SK-N-SH (cell line): ENCODE results near the gene PTBP2. TPM values are rescaled to one million over a fixed set of nuclear protein-coding genes. Genes with fewer than 3 reads are reported as not detected.

ENCODE experiments used
- CTCF ChIA-PET: fragments of 300-600, 350-600 bp; formaldehyde crosslinking; extraction: SDS; loops from one replicate; lab custom pipeline; 2021; lab: Yijun Ruan, JAX
- POLR2A ChIA-PET: fragments of 350-600 bp; sonication (Branson Sonifier 250); formaldehyde crosslinking; extraction: SDS; loops from one replicate; lab custom pipeline; 2020; ENCODE audit warnings: antibody characterized with exemption, inconsistent platforms; lab: Yijun Ruan, JAX
- DNase-seq: peaks from one replicate; pipeline ENCODE4 v3.0.0; 2012
- H2AFZ ChIP-seq: fragments of 200-600 bp; sonication (generic); 2 replicates; pipeline ENCODE4 v1.8.1; 2016; ENCODE audit warnings: antibody characterized with exemption, mild to moderate bottlenecking, low read depth
- H3F3A ChIP-seq: fragments of 200-600 bp; sonication (generic); replicated peaks from 2 replicates; pipeline ENCODE3; 2016; ENCODE audit warnings: antibody characterized with exemption, mild to moderate bottlenecking; ENCODE audit not compliant: insufficient read depth
- H3K27ac ChIP-seq, 2 experiments: fragments of 200-500 bp in 1 of 2; fragments of 200-600 bp in 1 of 2; sonication (Bioruptor generic) in 1 of 2; sonication (generic), shearing (Covaris generic) in 1 of 2; 2 replicates each; pipeline versions ENCODE4 v1.5.1 to v1.6.1; 2014 to 2016; ENCODE audit warnings: low read depth in 2 of 2, inconsistent platforms in 1 of 2, low read length in 1 of 2, mild to moderate bottlenecking in 1 of 2, mixed read lengths in 1 of 2
- H3K27me3 ChIP-seq: fragments of 200-600 bp; sonication (generic), shearing (Covaris generic); 2 replicates; pipeline ENCODE4 v1.6.1; 2016; ENCODE audit warnings: mixed run types; ENCODE audit not compliant: insufficient read depth
- H3K36me3 ChIP-seq, 2 experiments: fragments of 200-500 bp in 1 of 2; fragments of 200-600 bp in 1 of 2; sonication (Bioruptor generic) in 1 of 2; sonication (generic) in 1 of 2; replicated peaks in 1 of 2; 2 replicates each; pipeline versions ENCODE3 to v1.5.1; 2014 to 2016; ENCODE audit warnings: low read length in 1 of 2, mild to moderate bottlenecking in 1 of 2; ENCODE audit not compliant: insufficient read depth in 2 of 2, control insufficient read depth in 1 of 2
- H3K4me1 ChIP-seq, 2 experiments: fragments of 200-500 bp in 1 of 2; fragments of 200-600 bp in 1 of 2; sonication (Bioruptor generic) in 1 of 2; sonication (generic), shearing (Covaris generic) in 1 of 2; 2 replicates each; pipeline versions ENCODE4 v1.5.1 to v1.6.1; 2014 to 2016; ENCODE audit warnings: low read depth in 1 of 2, low read length in 1 of 2, mixed run types in 1 of 2; ENCODE audit not compliant: insufficient read depth in 2 of 2, control insufficient read depth in 1 of 2
- H3K4me2 ChIP-seq: fragments of 200-600 bp; sonication (generic), shearing (Covaris generic); 2 replicates; pipeline ENCODE4 v1.6.1; 2017; ENCODE audit warnings: mixed run types
- H3K4me3 ChIP-seq, 2 experiments: fragments of 200-500 bp in 1 of 2; fragments of 200-600 bp in 1 of 2; sonication (Bioruptor generic) in 1 of 2; sonication (generic), shearing (Covaris generic) in 1 of 2; 2 replicates each; pipeline versions ENCODE4 v1.5.1 to v1.8.1; 2014 to 2016; ENCODE audit warnings: low read depth in 2 of 2, inconsistent platforms in 1 of 2, low read length in 1 of 2, mild to moderate bottlenecking in 1 of 2, mixed read lengths in 1 of 2, moderate library complexity in 1 of 2
- H3K79me2 ChIP-seq: fragments of 200-600 bp; sonication (generic); 2 replicates; pipeline ENCODE4 v1.8.1; 2017; ENCODE audit warnings: mild to moderate bottlenecking; ENCODE audit not compliant: insufficient read depth
- H3K9ac ChIP-seq: fragments of 200-600 bp; sonication (generic); 2 replicates; pipeline ENCODE4 v1.6.1; 2017; ENCODE audit warnings: mixed run types
- H3K9me2 ChIP-seq: fragments of 200-600 bp; sonication (generic); 2 replicates; pipeline ENCODE4 v1.6.1; 2017; ENCODE audit warnings: mixed run types
- H3K9me3 ChIP-seq: fragments of 200-600 bp; sonication (generic); 2 replicates; pipeline ENCODE4 v1.6.1; 2017; ENCODE audit warnings: mixed run types, mild to moderate bottlenecking, moderate library complexity
- H4K20me1 ChIP-seq: fragments of 200-600 bp; sonication (generic); 2 replicates; pipeline ENCODE4 v1.6.1; 2017; ENCODE audit warnings: mild to moderate bottlenecking, mixed run types; ENCODE audit not compliant: insufficient read depth
- CHD2 ChIP-seq: fragments of 150-350 bp; IDR thresholded peaks from 2 replicates; pipeline ENCODE4 v1.6.1; 2018; ENCODE audit warnings: low read length; ENCODE audit not compliant: partially characterized antibody
- ELF1 ChIP-seq: IDR thresholded peaks from 2 replicates; pipeline ENCODE4 v1.4.0; 2012
- EP300 ChIP-seq, 2 experiments: IDR thresholded peaks; 2 replicates each; pipeline versions ENCODE4 v1.4.0 to v1.6.1; 2012; ENCODE audit warnings: borderline replicate concordance in 1 of 2, low read depth in 1 of 2, low read length in 1 of 2
- EZH2phosphoT487 ChIP-seq: fragments of 200-600 bp; sonication (generic); IDR thresholded peaks from 2 replicates; pipeline ENCODE4 v1.6.1; 2017; ENCODE audit warnings: low read depth, mixed run types, mild to moderate bottlenecking, antibody characterized with exemption, moderate library complexity, borderline replicate concordance
- FOXJ3 ChIP-seq: sonication (generic); formaldehyde crosslinking; IDR thresholded peaks from 2 replicates; pipeline ENCODE4 v1.5.1; 2020; ENCODE audit warnings: mild to moderate bottlenecking, missing genetic modification reagents
- MEF2A ChIP-seq: IDR thresholded peaks from 2 replicates; pipeline ENCODE4 v1.4.0; 2012; ENCODE audit warnings: low read depth, borderline replicate concordance
- POLR2AphosphoS5 ChIP-seq: IDR thresholded peaks from 2 replicates; pipeline ENCODE4 v1.6.1; 2012; ENCODE audit warnings: low read depth, low read length
- RAD21 ChIP-seq: IDR thresholded peaks from 2 replicates; pipeline ENCODE4 v1.6.1; 2012; ENCODE audit warnings: mild to moderate bottlenecking, low read length
- RFX5 ChIP-seq: IDR thresholded peaks from 2 replicates; pipeline ENCODE4 v1.6.1; 2012; ENCODE audit warnings: mild to moderate bottlenecking, improper control_type of control experiment, low read length
- RXRA ChIP-seq: IDR thresholded peaks from 2 replicates; pipeline ENCODE4 v1.4.0; 2012; ENCODE audit warnings: low read depth, mild to moderate bottlenecking, borderline replicate concordance
- SMC3 ChIP-seq: IDR thresholded peaks from 2 replicates; pipeline ENCODE4 v1.6.1; 2012; ENCODE audit warnings: low read depth, low read length, improper control_type of control experiment
- TEAD4 ChIP-seq: IDR thresholded peaks from 2 replicates; pipeline ENCODE4 v1.4.0; 2012; ENCODE audit warnings: mild to moderate bottlenecking, borderline replicate concordance; ENCODE audit not compliant: insufficient read depth
- YY1 ChIP-seq: IDR thresholded peaks from 2 replicates; pipeline ENCODE4 v1.4.0; 2012; ENCODE audit warnings: low read depth, mild to moderate bottlenecking
- WGBS: methylation state at CpG from one replicate; pipeline ENCODE4 v1.1.6; 2017; ENCODE audit warnings: low lambda C conversion rate; 5-methylcytosine and 5-hydroxymethylcytosine counted together
- polyA plus RNA-seq, 3 experiments: library from polyadenylated mRNA; depleted of rRNA; stranded (reverse); fragments of >200 nt; gene quantifications; 2 replicates each; pipeline ENCODE4 v1.2.3, GENCODE V29; 2012
- TF ChIP-seq, protein P1 (sequence below): IDR thresholded peaks from 2 replicates; pipeline ENCODE4 v1.6.1; 2012; ENCODE audit warnings: mild to moderate bottlenecking, low read depth, low read length, moderate library complexity
- TF ChIP-seq, protein P2 (sequence below): fragments of 200-600 bp; sonication (generic); IDR thresholded peaks from 2 replicates; pipeline ENCODE4 v1.6.1; 2017; ENCODE audit warnings: antibody characterized with exemption, mild to moderate bottlenecking, moderate library complexity

Gene PTBP2
- polyA plus RNA-seq, 1 of the 3 experiments (the other 2 are of a cell fraction) = 7.3 TPM

DNA sequence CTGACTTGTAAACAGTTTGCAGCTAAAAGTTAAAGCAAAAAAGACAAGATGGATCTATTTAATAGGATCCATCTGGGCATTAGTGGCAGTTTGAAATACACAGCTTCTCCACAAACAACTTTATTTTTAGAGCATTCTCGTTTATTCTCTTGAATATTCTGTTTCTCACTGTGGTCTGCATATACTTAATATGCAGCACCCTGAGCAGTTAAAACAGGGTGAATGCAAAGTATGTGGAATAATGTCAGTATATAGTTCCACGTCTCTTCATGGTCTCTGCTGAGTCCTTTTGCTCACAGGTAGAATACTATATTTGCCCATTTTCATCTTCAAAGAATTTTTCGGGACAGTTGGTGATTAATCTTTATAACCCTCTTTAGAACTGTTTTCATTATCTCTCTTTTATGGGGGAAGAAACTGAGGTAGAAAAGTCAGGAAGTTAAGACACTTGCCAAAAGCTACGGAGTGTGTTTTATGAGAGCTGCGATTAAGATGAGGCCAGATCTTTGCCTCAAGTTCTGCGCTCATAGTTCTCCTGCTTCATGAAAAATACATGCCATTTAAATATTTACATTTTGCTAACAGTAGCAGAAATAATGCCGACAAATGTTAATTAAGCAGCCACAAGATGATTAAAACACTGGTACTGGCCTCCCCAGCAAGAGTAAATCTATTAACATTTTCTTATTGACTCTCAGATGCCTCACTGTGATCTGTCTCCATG is 115.6 kb downstream of the PTBP2 start:
- ChIA-PET POLR2A (no interaction called here), CTCF (interaction anchor here (1.5 kb wide), 1 partner anchor 30 kb away, joined by 3 read pairs; no protein-coding TSS in a partner anchor)

DNA sequence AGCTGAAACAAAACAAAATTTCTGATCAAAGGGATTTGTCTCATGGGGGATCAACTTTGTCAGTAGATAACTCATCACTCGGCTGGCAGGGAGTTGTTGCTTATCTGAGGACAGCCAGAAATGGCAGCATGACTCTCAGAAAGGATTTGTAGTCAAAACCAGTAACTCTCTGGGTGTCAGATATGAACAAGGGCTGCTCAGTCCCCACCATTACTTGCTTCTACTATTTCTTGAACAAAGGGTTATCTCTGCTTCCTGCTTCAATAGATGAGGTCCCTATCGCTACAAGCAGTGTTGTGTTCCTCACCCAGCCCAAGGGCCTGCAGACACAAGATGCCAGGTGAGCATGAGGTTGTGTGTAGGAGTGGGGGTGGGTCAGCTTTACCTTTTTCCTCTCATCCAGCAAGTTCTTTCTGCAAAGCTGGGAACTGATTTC is 116.2 kb downstream of the PTBP2 start:
- Histone ChIP-seq H3K79me2 (no peaks in the 10 kb centered on the region), H3F3A (no peaks in the 10 kb centered on the region), H3K27ac (no peak overlapping the region), H3K36me3 (no peaks in the 10 kb centered on the region), H3K27me3 (no peaks in the 10 kb centered on the region), H3K9me3 (no peaks in the 10 kb centered on the region), H3K4me2 (no peak overlapping the region), H4K20me1 (no peaks in the 10 kb centered on the region), H3K4me3 (no peak overlapping the region), H3K4me1 (no peaks in the 10 kb centered on the region), H3K9ac (no peak overlapping the region), H3K9me2 (no peaks in the 10 kb centered on the region), H2AFZ (no peak overlapping the region)
- ChIA-PET POLR2A (no interaction called here), CTCF (no interaction called here)
- 79% methylated on average over 2 of the region's 2 CpGs for WGBS
- no peak for DNase-seq
- TF ChIP-seq RAD21 (no peak), FOXJ3 (CRISPR knock-in tag) (no peak)

More for the DNA sequence above, 115.6 kb downstream of the PTBP2 start:
- WGBS = 92% methylated on average over 7 of the region's 7 CpGs
- Histone ChIP-seq H3K9me2 (no peaks in the 10 kb centered on the region), H3K9ac (no peak overlapping the region), H3K4me3 (no peak overlapping the region), H3K9me3 (no peaks in the 10 kb centered on the region), H3K4me1 (no peaks in the 10 kb centered on the region), H4K20me1 (no peaks in the 10 kb centered on the region), H3K79me2 (no peaks in the 10 kb centered on the region), H3F3A (no peaks in the 10 kb centered on the region), H3K27ac (no peak overlapping the region), H3K36me3 (no peaks in the 10 kb centered on the region), H3K27me3 (no peaks in the 10 kb centered on the region), H3K4me2 (no peak overlapping the region), H2AFZ (no peak overlapping the region)
- no peak for DNase-seq
- no peak for TF ChIP-seq RFX5

DNA sequence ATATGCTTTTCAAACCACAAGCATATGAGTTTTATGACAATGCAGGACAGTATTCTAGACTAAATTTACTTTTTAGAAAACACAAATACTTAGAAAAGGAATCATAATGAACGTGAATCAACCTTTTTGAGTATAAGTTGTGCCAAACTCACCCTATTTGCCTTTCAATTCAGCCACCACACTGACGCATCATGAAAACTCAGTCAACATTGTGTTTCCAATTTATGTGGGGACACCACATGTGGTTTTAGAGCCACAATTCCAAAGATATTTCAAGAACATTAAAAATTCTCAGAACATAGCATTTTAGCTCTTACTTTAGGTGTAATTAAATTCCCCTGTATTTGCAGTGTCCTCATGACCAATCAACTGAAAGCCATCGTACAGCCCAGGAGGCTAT is 118.8 kb downstream of the PTBP2 start:
- POLR2A ChIA-PET = no interaction called here
- H3K4me1 ChIP-seq = no peaks in the 10 kb centered on the region
- CTCF ChIA-PET = no interaction called here
- DNase-seq = no peak
- WGBS = 90% methylated on average over 3 of the region's 3 CpGs
- no peaks in the 10 kb centered on the region for H3K9me3 ChIP-seq
- H3F3A ChIP-seq = no peaks in the 10 kb centered on the region
- H3K36me3 ChIP-seq = no peaks in the 10 kb centered on the region
- no peak overlapping the region for H3K9ac ChIP-seq
- H3K4me2 ChIP-seq = no peak overlapping the region
- no peak for TF ChIP-seq MEF2A
- TF ChIP-seq RAD21 = no peak
- TF ChIP-seq FOXJ3 (CRISPR knock-in tag) = no peak
- TF ChIP-seq, protein P1, sequence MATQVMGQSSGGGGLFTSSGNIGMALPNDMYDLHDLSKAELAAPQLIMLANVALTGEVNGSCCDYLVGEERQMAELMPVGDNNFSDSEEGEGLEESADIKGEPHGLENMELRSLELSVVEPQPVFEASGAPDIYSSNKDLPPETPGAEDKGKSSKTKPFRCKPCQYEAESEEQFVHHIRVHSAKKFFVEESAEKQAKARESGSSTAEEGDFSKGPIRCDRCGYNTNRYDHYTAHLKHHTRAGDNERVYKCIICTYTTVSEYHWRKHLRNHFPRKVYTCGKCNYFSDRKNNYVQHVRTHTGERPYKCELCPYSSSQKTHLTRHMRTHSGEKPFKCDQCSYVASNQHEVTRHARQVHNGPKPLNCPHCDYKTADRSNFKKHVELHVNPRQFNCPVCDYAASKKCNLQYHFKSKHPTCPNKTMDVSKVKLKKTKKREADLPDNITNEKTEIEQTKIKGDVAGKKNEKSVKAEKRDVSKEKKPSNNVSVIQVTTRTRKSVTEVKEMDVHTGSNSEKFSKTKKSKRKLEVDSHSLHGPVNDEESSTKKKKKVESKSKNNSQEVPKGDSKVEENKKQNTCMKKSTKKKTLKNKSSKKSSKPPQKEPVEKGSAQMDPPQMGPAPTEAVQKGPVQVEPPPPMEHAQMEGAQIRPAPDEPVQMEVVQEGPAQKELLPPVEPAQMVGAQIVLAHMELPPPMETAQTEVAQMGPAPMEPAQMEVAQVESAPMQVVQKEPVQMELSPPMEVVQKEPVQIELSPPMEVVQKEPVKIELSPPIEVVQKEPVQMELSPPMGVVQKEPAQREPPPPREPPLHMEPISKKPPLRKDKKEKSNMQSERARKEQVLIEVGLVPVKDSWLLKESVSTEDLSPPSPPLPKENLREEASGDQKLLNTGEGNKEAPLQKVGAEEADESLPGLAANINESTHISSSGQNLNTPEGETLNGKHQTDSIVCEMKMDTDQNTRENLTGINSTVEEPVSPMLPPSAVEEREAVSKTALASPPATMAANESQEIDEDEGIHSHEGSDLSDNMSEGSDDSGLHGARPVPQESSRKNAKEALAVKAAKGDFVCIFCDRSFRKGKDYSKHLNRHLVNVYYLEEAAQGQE = no peak
- no peak for TF ChIP-seq POLR2AphosphoS5
- no peak for TF ChIP-seq ELF1
- TF ChIP-seq RXRA = no peak
- TF ChIP-seq SMC3 = no peak
- no peak for TF ChIP-seq TEAD4
- TF ChIP-seq EP300 (IDR thresholded peaks at IDR 0.05; ENCODE audit: borderline replicate concordance in 1 of 2, low read depth in 1 of 2, low read length in 1 of 2) = no peak
- TF ChIP-seq EZH2phosphoT487 = no peak
- no peak for TF ChIP-seq YY1
- TF ChIP-seq, protein P2, sequence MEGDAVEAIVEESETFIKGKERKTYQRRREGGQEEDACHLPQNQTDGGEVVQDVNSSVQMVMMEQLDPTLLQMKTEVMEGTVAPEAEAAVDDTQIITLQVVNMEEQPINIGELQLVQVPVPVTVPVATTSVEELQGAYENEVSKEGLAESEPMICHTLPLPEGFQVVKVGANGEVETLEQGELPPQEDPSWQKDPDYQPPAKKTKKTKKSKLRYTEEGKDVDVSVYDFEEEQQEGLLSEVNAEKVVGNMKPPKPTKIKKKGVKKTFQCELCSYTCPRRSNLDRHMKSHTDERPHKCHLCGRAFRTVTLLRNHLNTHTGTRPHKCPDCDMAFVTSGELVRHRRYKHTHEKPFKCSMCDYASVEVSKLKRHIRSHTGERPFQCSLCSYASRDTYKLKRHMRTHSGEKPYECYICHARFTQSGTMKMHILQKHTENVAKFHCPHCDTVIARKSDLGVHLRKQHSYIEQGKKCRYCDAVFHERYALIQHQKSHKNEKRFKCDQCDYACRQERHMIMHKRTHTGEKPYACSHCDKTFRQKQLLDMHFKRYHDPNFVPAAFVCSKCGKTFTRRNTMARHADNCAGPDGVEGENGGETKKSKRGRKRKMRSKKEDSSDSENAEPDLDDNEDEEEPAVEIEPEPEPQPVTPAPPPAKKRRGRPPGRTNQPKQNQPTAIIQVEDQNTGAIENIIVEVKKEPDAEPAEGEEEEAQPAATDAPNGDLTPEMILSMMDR = no peak
- TF ChIP-seq CHD2 = no peak
- H3K9me2 ChIP-seq = no peaks in the 10 kb centered on the region
- no peaks in the 10 kb centered on the region for H3K27me3 ChIP-seq
- no peak overlapping the region for H3K4me3 ChIP-seq
- H3K27ac ChIP-seq = no peak overlapping the region
- no peaks in the 10 kb centered on the region for H4K20me1 ChIP-seq
- H3K79me2 ChIP-seq = no peaks in the 10 kb centered on the region
- no peak overlapping the region for H2AFZ ChIP-seq
